DMS79 treated with DMSO at 0.1 percent for 48 hours (cell line): ENCODE data around the gene NDUFA13.

Experiments used
- DNase-seq: peaks from one replicate; lab custom pipeline; 2025; lab: John Stamatoyannopoulos, UW

The NDUFA13 gene

DNA sequence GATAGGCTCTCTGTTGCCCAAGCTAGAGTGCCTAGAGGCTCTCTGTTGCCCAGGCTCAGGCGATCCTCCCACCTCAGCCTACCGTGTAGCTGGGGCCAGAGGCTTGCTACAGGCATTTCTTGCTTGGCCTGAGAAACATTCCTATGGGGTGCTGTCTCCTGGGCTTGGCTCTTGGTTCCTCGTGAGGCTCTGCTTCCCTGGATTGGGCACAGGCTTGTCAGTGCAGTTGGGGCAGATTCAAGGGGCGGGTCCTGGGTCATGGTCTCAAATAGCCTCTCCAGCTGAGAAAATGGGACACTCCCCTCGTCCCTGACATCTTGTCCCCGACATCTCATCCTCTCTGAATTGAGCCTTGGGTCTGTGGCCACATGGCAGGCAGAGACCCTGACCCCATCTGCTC lies 5.6 kb upstream of the NDUFA13 start:
- DNase-seq: no peak

DNA sequence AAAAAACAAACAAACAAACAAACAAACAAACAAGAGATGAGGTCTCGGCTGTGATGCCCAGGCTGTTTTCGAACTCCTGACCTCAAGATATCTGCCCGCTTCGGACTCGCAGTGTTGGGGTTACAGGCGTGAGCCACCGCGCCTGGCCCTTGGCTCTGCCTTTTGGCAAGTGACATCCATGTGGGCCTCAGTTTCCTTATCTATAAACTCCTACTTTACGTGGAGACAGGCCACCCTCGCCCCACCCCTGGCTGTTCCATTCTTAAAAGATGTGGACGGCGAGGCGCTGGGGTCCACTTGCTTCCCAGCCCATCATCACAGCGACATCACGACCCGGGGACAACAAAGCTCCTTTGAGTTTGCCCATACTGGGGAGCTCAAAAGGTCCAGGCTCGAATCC lies 2.3 kb upstream of the NDUFA13 start:
- DNase-seq: no peak

DNA sequence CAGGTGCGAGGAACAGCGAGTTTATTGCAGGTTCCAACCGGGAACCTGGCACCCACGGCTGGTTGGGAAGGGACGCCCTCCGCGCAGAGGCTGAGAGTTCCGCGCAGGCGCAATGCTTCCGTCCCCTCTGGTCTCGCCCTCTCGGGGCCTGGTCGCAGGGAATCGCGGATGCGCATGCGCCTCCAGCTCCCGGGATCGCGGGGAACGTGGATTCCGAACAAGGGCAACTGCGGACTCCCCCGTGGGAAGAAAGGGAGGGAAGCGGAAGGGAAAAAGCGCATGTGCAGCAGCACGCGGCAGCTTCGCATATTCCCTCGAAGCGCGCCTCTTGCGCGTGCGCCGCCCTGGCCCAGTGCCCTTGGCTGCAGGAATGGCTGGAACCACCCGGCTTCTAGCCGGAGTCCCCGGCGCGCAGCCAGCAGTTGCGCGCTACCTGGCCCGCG lies 1.8 kb upstream of the NDUFA13 start:
- DNase-seq: no peak

DNA sequence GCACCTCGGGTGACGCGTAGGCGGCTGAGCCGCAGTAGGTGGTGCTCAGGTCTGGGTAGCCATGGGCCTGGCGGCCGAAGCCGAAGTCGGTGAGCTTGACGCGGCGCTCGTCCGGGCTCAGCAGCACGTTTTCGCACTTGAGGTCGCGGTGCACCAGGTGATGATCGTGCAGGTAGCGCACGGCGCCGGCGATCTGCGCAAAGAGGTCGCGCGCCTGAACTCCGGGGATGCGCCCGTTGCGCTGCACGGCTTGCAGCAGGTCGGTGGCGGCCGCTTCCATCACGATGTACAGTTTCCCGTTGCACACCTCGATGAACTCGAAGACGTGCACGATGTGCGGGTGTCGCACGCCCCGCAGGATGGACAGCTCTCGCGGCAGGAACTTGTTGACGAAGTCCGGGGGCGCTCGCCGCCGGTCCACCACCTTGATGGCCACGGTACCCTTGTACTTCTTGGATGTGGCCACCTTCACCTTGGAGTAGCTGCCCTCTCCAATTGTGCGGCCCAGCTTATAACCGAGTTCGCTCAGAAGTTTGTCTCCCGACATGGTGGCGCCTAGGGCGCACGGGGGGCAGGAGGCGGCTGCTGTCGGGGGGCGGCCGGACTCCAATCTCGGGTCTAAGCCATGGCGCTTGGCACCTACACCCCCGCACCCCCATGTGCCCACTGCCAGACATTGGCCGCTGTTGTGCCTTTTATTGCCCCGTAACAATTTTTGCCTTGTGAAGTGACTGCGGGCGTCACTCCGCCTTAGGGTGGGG lies 964 bp upstream of the NDUFA13 start, which contains the start of gene TSSK6:
Gene TSSK6, minus strand, starts transcription at position 668 of the 761 bp plus-strand sequence. Its CDS starts 121 bp downstream, at position 547.
- DNase-seq: no peak

DNA sequence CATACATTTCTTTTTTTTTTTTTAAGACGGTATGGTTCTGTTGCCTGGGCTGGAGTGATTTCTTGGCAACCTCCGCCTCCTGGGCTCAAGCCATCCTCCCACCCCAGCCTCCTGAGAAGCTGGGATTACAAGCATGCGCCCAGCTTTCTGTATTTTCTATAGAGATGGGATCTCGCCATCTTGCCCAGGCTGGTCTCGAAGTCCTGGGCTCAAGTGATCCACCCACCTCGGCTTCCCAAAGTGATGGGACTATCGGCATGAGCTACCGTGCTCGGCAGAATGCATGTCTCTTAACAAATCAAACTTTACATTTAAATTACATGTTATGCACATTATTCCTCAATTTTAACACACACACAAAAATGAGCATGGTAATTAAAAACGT lies 1.2 kb downstream of the NDUFA13 start:
- DNase-seq: no peak

DNA sequence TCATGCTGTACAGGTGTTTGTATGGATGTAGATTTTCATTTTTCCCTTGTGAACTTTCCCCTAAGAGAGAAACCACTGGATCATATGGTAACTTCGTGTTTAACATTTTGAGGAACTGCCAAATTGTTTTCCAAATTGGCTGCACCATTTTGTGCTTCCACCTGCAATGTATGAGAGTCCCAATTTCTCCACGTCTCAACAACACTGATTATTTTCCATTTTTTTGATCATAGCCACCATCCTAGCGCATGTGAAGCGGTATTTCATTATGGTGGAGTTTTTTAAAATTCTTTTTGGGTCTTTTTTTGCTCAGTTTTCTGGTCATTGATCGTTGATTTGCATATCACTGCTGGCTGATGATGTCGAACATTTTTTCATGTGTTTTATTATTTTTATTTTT lies 5.0 kb downstream of the NDUFA13 start:
- DNase-seq: no peak

DNA sequence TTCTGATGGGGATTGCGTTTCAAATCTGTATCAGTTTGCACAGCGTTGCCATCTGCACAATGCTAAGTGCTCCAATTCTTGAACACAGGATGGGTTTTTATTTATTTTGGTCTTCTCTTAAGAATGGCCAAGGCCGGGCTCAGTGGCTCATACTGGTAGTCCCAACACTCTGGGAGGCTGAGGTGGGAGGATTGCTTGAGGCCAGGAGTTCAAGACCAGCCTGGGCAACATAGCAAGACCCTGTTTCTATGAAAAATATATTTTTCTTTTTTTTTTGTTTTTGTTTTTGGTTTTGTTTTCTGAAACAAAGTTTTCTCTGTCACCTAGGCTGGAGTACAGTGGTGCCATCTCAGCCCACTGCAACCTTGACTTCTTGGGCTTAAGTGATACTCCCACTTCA lies 7.2 kb downstream of the NDUFA13 start:
- no peak for DNase-seq

DNA sequence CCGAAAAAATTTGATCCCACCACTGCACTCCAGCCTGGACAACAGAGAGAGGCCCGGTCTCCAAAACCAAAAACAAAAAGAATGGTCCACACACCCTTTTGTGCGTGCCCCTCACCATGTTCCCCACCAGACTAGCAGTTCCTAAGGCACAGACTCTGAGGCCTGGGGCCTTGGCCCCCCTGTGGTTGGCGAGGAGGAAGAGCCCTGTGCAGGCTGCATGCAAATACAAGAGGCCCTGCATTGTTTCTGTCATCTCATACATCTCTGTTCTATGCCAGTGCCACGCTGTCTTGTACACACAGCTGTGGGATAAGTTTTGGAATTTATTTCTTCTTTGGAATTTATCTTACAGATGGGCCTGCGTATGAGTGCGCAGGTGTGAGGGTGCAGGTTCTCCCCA lies 8.0 kb downstream of the NDUFA13 start:
- DNase-seq: no peak

DNA sequence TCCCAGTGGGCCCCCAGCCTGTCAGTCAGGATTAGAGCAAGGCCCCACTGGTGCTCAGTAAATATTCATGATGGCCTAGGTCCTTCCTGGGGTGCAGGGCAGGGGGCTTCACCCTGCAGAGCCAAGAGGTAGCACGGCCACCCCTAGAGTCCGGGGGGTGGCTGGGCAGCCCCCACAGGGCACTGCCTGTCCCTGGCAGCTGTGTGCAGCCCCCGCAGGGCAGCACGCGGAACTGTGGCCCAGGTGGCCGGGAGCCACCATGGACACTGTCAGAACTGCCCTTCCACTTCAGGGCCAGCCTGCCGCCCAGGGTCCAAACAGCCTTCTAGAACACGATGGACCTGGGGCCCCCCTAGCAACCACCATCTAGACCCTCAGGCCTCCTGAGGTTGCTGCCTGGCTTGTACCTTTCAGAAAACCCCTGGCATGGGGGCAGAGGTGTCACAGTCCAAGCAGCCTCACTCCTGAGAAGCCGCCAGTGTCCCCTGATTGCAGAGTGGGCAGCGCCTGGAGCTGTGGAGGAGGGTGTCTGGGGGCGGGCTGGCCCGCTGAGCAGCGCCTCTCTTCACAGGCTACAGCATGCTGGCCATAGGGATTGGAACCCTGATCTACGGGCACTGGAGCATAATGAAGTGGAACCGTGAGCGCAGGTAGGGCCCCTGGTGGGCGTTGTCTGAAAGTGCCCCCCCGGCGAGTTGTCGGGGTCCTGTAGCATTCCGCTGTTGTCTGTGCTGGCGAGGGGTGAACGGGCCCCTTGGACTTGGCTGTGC lies 9.8 kb downstream of the NDUFA13 start:
- DNase-seq: no peak

DNA sequence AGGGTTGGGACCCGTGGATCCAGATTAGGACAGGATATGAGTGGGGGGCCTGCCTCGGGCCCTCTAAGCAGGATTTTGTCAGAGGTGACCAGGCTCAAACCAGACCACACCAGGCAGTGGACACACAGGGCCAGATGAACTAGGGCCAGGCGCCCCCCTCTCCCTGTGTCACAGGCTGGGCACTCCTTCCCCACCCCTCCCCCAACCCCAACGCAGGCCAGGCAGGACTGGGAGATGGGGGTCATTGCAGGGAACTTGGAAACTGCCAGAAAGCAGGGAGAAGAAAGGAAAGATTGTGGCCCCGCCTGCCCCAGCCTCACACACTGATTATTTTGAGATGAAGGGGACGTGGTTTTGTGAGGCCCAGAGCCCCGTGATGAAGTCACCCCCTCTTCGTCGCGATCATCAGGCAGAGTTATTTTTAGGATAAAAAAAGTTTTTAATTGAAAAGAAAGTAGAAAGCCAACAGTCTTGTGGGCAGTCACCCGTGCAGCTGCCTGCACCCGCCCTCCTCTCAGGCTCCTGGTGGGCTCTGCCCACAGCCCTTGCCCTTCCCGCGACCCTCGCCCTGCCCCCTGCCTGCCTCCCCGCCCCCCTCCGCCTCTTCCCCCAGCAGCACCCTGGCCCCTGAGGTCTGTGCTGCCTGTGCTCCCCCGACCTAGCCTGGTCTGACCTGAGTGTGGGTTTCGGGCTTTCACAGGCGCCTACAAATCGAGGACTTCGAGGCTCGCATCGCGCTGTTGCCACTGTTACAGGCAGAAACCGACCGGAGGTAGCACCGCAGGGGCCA lies 10.8 kb downstream of the NDUFA13 start:
- DNase-seq: no peak

DNA sequence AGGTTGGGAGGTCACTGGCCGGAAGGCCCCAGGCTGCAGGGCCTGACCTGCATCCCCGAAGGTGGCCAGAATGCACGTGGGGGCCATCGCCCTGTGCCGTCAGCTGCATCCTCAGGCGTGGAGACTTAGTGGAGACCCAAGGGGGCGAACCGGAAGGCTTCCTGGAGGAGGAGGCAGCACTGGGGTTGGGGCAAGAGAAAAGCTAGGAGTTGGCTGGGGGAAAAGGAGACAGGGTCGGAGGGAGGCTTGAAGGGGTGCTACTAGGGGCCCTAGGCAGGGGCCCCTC lies 11.3 kb downstream of the NDUFA13 start:
- DNase-seq: no peak

DNA sequence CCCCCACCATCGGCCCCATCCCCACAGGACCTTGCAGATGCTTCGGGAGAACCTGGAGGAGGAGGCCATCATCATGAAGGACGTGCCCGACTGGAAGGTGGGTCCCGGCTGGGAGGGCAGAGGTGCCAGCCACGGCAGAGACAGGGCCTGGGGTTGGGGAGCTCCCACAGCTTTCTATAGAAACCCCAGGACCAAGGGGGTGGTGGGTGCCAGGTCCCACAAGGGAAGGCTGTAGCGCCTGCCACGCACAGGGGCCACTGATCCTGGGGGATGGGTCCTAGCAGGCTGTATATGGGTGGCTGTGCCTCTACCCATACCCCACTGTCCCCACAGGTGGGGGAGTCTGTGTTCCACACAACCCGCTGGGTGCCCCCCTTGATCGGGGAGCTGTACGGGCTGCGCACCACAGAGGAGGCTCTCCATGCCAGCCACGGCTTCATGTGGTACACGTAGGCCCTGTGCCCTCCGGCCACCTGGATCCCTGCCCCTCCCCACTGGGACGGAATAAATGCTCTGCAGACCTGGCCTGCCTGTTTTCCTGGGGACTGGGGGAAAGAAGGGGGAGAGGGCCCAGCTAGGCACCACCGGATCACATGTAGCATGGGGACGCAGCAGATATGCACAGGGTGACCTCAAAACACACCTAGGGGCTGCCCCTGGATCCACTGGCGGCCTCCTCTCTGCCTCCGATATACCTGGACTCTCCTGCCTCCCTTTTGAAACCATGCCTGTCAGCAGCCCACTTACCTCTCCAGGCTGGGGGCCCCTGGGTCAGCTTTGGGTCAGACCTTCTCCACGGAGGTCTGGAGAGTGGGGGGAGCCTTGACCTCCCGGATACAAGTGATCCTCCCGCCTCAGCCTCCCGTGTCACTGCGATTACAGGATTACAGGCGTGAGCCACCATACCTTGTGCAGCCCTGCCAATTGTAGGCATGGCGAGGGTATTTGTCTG lies 11.9 kb downstream of the NDUFA13 start:
- DNase-seq: no peak

DNA sequence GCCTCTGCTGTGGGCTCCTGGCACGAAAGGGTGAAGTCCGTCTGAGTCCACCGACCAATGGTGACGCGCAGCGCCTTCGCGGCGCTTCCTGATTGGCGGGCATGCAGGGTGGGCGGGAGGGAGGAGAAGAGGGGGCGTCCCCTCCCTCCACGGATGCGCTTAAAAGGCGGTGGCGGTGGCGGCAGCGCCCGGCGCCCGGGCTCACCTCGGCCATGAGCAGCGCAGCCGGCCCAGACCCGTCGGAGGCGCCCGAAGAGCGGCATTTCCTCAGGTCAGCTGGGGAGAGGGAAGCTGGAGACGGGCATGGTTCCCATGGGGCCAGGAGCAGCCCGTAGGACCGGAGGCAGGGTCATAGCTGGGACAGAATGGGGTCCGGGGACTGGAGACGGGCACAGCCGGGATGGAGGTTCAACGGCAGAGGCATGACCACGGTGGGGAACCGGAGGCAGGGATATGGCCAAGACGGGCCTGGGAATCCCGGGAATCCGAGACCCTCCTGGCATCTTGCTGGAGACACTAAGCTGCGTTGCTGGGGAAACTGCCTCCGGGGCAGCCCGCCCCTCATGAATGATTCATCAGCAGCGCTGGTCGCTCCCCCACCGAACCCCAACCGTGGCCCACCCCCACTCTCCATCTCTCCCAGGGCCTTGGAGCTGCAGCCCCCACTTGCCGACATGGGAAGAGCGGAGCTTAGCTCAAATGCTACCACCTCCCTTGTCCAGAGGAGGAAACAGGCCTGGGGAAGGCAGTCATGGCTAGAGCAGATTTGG lies 12.9 kb downstream of the NDUFA13 start, which contains the start of gene YJEFN3:
Gene YJEFN3, plus strand, starts transcription at position 191 of the 770 bp plus-strand sequence. Its CDS starts 22 bp downstream, at position 213.
- DNase-seq: no peak

DNA sequence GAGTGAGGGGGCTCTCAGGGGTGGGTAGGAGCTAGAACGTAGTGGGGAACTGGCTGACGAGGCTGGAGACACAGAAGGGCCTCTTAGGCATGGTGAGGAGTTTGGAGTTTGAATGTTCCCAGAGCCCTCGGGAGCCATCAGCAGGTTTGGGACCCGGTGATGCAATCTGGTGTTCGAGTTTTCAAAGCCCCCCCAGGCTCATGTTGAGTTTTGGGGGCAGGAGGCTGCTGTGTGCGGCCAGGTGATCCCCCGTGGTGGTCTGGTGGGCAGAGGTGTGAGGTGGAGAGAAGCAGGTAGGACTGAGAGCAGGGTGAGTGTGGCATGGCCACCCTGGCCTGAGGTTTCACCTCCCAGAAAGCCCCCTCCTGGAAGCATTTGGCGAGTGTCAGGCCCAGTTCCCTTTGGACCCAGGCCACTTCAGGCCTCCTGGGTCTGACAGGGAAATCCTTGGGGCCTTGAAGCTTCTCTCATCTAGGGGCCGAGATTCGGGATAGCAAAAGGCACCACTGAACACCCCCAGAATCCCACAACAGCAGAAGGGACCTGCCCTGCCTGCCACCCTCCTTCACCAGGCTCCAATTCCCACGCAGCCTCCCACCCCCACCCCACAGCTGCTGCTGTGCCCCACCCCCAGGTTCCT lies 13.9 kb downstream of the NDUFA13 start:
- DNase-seq: no peak

DNA sequence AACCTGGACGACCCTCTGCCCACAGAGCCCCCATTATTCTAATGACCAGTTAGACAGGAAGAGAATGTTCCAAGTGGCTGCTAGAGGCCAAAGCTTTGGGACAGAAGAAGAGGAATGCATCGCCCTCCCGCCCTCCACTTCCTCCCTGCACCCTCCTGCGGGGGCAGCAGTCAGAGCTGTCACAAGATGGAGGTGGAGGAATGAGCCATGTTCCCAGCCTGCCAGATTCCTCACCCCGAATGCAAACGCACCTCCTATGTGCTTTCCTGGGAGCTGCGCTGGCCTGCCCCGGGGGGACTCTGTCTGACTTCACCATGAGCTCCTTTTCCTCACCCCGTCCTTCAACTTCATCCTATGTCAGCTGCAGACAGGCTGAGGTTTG lies 14.4 kb downstream of the NDUFA13 start:
- no peak for DNase-seq

DNA sequence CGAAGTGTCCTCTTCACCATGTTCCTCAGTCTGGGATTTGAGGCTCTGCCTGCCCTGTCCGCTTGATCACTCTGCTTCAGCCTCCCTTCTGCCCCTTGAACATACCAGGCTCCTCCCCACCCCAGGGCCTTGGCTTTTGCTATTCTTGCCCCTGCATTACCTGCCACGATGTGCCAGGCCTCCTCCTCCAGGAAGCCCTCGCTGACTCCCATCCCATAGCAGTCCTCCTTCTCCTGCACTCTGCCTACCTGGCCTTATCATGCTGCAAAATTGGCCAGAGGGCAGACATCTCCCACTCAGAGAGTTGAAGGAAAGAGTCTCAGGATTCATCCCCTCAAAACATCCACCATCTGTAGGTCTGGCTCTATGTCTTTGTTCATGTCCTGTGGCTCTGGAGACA lies 14.9 kb downstream of the NDUFA13 start:
- DNase-seq: no peak

DNA sequence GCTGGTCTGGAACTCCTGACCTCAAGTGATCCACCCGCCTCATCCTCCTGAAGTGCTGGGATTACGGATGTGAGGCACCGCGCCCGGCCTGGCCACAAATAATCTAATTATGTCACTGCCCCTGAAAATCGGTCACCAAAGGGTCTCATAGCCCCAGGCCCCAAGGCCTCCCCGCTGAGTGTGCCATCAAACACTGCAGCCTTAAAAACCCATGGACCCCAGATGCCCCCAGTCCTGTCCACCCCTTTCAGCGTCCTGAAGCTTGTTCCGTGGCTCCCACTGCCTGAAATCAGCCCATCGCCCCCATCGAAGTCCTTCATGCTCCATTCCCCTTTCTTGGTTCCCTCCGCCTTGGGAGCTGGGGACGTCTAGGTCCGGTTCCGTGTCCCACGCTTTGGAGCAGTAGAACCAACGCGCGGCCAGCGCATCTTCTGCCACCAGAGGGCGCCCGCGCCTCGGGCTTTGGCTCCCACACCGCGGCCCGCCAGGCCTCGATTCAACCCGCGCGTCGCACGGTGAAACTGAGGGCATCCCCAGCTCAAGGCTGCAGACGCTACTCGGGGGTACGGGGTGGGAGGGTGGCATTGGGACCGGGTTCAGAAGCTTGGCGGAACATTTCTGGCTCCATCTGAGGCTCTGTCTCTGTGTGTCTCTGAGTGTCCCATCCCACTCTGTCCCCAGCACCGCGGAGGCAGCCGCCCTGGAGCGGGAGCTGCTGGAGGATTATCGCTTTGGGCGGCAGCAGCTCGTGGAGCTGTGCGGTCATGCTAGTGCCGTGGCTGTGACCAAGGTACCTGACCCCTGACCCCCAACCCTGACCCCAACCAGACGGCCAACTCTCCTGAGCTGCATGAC lies 16.2 kb downstream of the NDUFA13 start:
- peak; percentile 38 for DNase-seq

DNA sequence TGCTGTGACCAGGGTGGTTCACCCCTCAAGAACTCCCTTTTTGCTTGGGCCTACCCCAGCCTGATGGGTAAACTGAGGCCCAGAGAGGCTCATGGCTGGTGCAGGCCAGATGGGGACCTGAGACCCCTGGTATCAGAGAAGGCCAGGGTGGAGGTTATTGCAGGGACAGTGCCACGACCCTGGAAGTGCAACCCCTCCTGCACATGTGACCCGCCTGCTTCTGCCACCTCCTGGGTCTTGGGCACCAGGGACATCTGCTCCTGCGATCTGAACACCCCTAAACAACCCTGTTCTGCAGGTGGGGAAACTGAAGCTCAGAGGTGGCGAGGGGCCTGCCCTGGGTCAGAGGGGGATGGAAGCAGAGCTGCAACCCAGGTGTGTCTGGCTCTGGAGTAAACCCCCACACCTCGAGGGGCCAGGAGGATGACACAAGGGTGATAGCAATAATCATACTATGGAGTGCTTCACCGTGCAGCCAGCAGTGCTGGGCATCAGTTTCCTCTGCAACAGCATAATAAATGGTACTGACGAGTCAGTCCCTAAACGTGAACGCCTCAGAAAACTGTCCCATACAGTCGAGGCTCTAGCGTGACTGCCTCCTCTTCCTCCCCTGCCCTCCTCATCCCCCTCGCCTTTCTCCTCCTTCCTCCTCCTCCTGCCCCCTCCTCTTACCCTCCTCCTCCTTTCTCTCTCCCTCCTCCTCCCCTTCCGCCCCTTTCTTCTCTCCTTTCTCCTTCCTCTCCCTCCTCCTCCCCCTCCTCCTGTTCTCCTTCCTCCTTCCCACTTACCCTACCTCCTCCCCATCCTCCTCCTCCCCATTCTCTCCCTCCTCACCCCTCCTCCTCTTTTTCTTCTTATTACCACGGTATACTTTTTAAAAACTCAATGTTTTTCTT lies 17.0 kb downstream of the NDUFA13 start:
- DNase-seq: no peak
